K562 (cell line): ENCODE results near the gene SLC34A1. TPM values are rescaled to one million over a fixed set of nuclear protein-coding genes. Genes with fewer than 3 reads are reported as not detected.

Experiments used
- ARHGAP35 ChIP-seq: fragments of 450-650 bp; IDR thresholded peaks from 2 replicates; pipeline ENCODE4 v1.6.1; 2018; ENCODE audit not compliant: partially characterized antibody
- BCLAF1 ChIP-seq, 2 experiments: fragments of 450-650 bp in 1 of 2; IDR thresholded peaks; 2 replicates each; pipeline ENCODE4 v1.6.1; 2011 to 2017; ENCODE audit warnings: low read depth in 2 of 2, antibody characterized with exemption in 1 of 2, borderline replicate concordance in 1 of 2, low read length in 1 of 2, mild to moderate bottlenecking in 1 of 2, mixed read lengths in 1 of 2; ENCODE audit not compliant: control insufficient read depth in 1 of 2
- CHD2 ChIP-seq: IDR thresholded peaks from 2 replicates; pipeline ENCODE4 v1.6.1; 2011; ENCODE audit warnings: low read depth, low read length
- CREM ChIP-seq: IDR thresholded peaks from 2 replicates; pipeline ENCODE4 v1.6.1; 2014; ENCODE audit warnings: antibody characterized with exemption, low read depth
- FOSL1 ChIP-seq: fragments of 200-800 bp; sonication (Bioruptor generic); conservative IDR thresholded peaks from 2 replicates; pipeline ENCODE4 v1.6.1; 2016; ENCODE audit warnings: missing genetic modification characterization, missing compliant biosample characterization
- HMG20A ChIP-seq: fragments of 450-650 bp; formaldehyde crosslinking; conservative IDR thresholded peaks from 2 replicates; pipeline ENCODE4 v1.4.0; 2020; ENCODE audit warnings: mild to moderate bottlenecking, mixed read lengths
- NFYB ChIP-seq: IDR thresholded peaks from 2 replicates; pipeline ENCODE4 v1.6.1; 2011; ENCODE audit warnings: mild to moderate bottlenecking, moderate library complexity; ENCODE audit not compliant: insufficient read length; ENCODE audit errors: extremely low read depth
- PKNOX1 ChIP-seq: fragments of 450-650 bp; IDR thresholded peaks from 2 replicates; pipeline ENCODE4 v1.6.1; 2016
- RB1 ChIP-seq: fragments of 450-650 bp; IDR thresholded peaks from 2 replicates; pipeline ENCODE4 v1.6.1; 2017; ENCODE audit warnings: low read depth, mild to moderate bottlenecking
- TAF1 ChIP-seq: IDR thresholded peaks from 2 replicates; pipeline ENCODE4 v1.6.1; 2011; ENCODE audit warnings: mild to moderate bottlenecking, low read length, moderate library complexity; ENCODE audit not compliant: insufficient read depth, control insufficient read depth, severe bottlenecking; ENCODE audit errors: extremely low read depth
- TFE3 ChIP-seq: fragments of 450-650 bp; formaldehyde crosslinking; IDR thresholded peaks from 2 replicates; pipeline ENCODE4 v1.4.0; 2020; ENCODE audit warnings: mild to moderate bottlenecking, mixed read lengths
- polyA plus RNA-seq, 8 experiments: library from polyadenylated mRNA; depleted of rRNA in 4 of 8; stranded (reverse) in 5 of 8; unstranded in 3 of 8; fragments of >200 nt; fragmentation: Nextera tagmentation in 2 of 8; fragmentation: Illumina TruSeq in 1 of 8; extraction: Ambion mirVana in 2 of 8; extraction: Trizol in 1 of 8; gene quantifications; 2 replicates each; pipeline versions ENCODE4 v1.2.1 to v1.2.3, GENCODE V29; 2011 to 2014; ENCODE audit warnings: inconsistent platforms in 1 of 8, missing spikeins in 1 of 8
- total RNA-seq, 7 experiments: library from RNA; depleted of rRNA in 6 of 7; stranded (reverse); fragments of >200 nt in 6 of 7; fragmentation: Illumina TruSeq in 2 of 7; extraction: Trizol in 2 of 7; gene quantifications; 2 replicates each; pipeline versions ENCODE4 v1.2.1 to v1.2.3, GENCODE V29; 2011 to 2021; ENCODE audit warnings: low replicate concordance in 1 of 7
- TF ChIP-seq, protein P1 (sequence below): fragments of 450-650 bp; IDR thresholded peaks from 2 replicates; pipeline ENCODE4 v1.6.1; 2016; ENCODE audit warnings: borderline replicate concordance
- TF ChIP-seq, protein P2 (sequence below): sonication (generic); formaldehyde crosslinking; IDR thresholded peaks from 2 replicates; pipeline ENCODE4 v1.8.1; 2023; ENCODE audit warnings: missing genetic modification reagents, mild to moderate bottlenecking, borderline replicate concordance

SLC34A1 gene
- total and polyA plus RNA-seq, 9 of the 15 experiments (the other 6 are each of a cell fraction or from before 2014, with no cell fraction given), result not detected

GRCh38 chr5:177425801-177426565, 41.7 kb downstream of the SLC34A1 start (continued):
- TF ChIP-seq, protein P1, sequence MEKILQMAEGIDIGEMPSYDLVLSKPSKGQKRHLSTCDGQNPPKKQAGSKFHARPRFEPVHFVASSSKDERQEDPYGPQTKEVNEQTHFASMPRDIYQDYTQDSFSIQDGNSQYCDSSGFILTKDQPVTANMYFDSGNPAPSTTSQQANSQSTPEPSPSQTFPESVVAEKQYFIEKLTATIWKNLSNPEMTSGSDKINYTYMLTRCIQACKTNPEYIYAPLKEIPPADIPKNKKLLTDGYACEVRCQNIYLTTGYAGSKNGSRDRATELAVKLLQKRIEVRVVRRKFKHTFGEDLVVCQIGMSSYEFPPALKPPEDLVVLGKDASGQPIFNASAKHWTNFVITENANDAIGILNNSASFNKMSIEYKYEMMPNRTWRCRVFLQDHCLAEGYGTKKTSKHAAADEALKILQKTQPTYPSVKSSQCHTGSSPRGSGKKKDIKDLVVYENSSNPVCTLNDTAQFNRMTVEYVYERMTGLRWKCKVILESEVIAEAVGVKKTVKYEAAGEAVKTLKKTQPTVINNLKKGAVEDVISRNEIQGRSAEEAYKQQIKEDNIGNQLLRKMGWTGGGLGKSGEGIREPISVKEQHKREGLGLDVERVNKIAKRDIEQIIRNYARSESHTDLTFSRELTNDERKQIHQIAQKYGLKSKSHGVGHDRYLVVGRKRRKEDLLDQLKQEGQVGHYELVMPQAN, result no peak
- TF ChIP-seq TFE3 (CRISPR knock-in tag) (no peak), RB1 (peak; percentile 61), FOSL1 (0 out of 2 replicates have a peak, but pooled peaks have one; percentile 5), PKNOX1 (peak; percentile 99), TAF1 (peak; percentile 67), CHD2 (peak; percentile 80), CREM (peak; percentile 91), BCLAF1 (IDR thresholded peaks at IDR 0.05; ENCODE audit: borderline replicate concordance in 1 of 2, control insufficient read depth in 1 of 2, low read depth in 2 of 2, low read length in 1 of 2) (no peak), ARHGAP35 (no peak), HMG20A (no peak), NFYB (peak; percentile 91)
- TF ChIP-seq, protein P2, sequence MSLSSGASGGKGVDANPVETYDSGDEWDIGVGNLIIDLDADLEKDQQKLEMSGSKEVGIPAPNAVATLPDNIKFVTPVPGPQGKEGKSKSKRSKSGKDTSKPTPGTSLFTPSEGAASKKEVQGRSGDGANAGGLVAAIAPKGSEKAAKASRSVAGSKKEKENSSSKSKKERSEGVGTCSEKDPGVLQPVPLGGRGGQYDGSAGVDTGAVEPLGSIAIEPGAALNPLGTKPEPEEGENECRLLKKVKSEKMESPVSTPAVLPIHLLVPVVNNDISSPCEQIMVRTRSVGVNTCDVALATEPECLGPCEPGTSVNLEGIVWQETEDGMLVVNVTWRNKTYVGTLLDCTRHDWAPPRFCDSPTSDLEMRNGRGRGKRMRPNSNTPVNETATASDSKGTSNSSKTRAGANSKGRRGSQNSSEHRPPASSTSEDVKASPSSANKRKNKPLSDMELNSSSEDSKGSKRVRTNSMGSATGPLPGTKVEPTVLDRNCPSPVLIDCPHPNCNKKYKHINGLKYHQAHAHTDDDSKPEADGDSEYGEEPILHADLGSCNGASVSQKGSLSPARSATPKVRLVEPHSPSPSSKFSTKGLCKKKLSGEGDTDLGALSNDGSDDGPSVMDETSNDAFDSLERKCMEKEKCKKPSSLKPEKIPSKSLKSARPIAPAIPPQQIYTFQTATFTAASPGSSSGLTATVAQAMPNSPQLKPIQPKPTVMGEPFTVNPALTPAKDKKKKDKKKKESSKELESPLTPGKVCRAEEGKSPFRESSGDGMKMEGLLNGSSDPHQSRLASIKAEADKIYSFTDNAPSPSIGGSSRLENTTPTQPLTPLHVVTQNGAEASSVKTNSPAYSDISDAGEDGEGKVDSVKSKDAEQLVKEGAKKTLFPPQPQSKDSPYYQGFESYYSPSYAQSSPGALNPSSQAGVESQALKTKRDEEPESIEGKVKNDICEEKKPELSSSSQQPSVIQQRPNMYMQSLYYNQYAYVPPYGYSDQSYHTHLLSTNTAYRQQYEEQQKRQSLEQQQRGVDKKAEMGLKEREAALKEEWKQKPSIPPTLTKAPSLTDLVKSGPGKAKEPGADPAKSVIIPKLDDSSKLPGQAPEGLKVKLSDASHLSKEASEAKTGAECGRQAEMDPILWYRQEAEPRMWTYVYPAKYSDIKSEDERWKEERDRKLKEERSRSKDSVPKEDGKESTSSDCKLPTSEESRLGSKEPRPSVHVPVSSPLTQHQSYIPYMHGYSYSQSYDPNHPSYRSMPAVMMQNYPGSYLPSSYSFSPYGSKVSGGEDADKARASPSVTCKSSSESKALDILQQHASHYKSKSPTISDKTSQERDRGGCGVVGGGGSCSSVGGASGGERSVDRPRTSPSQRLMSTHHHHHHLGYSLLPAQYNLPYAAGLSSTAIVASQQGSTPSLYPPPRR, result no peak
